Measurements from ENCODE around the gene TGM1. TPM values are rescaled to one million over a fixed set of nuclear protein-coding genes. Genes with fewer than 3 reads are reported as not detected.
A peak's percentile ranks its signal among the peaks of the same experiment; 100 is the strongest.

The TGM1 gene
- total RNA-seq, 1 donor = 1.1 TPM

DNA sequence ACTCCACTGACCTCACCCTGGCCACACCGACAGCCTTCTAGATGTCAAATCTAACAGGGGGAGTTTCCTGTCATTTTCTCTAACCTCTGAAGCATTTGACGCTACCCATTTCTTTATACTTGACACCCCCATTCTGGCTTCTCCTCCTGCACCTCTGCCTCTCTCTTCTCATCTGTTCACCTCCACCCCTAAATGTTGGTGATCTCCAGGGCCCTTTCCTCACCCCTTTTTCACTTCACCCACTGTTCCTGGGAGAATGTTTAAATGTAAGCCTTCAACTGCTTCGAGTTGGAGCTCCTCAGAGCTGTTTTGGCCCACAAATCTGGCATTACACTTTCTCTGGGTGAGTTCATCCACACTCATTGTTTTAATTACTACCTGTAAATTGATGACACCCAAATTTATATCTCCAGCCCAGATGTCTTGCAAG lies 8.9 kb upstream of the TGM1 start:
- no peak for DNase-seq (ENCODE audit: low read depth in 2 of 3, low spot score in 2 of 3)

DNA sequence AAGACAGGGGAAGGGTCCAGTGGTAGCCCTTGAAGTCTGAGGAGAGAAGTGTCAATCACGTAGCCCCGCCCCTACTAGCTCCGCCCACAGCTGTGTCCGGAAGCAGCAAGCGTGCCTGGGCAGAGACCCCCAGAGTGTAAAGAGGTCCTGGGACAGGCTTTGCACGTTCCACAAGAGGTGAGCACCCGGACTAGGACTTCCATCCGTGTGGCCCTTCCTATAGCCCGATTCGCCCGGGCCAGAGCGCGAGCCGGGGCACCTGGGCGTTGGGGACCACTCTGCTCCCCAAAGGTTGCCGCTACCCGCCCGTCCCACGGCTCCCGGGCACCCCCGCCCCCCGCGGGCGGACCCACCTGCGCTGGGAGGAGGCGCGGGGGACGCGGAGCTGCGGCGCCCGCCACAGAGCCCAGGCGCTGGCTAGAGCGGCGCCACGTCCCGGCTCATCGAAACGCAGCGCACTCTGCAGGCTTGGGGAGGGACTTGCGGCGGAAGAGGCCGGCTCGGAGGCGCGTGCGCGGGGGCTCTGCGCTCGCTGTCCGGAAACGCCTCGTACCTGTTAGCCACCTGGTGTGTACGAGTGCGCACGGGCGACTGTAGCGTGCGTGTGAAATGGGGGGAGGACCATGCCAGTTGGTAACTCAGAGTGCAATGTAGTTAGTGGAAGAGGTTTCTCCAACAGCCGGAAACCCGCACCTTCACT lies 8.3 kb upstream of the TGM1 start, which contains the start of gene RABGGTA:
TSS of gene RABGGTA (minus strand) at position 464 of the 700 bp plus-strand sequence. CDS start 482 bp downstream, outside the sequence.
- peak; percentile 87 to 95 (median 90) for DNase-seq (ENCODE audit: low read depth in 2 of 3, low spot score in 2 of 3)

GRCh38 chr14:24270537-24271133 lies 7.7 kb upstream of the TGM1 start:
- peak in 1 of 3 donors; percentile 32 for DNase-seq (ENCODE audit: low read depth in 2 of 3, low spot score in 2 of 3)

DNA sequence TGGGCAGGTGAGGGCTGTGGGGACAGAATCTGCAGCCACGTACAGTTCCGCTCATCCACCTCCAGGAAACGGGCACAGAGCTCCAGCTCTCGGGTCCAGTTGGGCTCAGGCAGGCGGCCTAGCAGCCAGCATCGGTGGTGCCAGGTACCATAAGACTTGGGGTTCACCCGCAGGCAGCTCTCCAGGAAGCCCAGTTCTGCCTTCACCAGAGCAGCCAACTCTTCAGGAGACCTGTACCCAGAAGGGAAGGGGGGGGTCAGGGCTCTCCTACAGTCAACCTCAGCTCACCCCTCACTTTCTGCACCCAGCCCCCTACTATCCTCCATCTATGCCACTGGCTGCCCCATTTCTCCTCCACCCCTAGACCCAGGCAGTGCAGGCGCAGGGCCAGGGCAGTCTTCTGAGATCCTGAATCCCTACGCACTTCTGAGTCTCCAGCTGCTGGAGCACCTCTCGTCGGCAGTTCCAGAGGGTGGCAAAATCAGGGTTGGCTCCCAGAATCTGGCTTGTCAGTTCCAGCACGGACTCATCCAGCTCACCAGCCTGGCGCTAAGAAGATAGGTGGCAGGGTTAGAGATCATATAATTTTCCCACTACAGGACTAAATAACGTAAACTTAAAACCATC lies 7.0 kb upstream of the TGM1 start:
- DNase-seq (ENCODE audit: low read depth in 2 of 3, low spot score in 2 of 3) = no peak

DNA sequence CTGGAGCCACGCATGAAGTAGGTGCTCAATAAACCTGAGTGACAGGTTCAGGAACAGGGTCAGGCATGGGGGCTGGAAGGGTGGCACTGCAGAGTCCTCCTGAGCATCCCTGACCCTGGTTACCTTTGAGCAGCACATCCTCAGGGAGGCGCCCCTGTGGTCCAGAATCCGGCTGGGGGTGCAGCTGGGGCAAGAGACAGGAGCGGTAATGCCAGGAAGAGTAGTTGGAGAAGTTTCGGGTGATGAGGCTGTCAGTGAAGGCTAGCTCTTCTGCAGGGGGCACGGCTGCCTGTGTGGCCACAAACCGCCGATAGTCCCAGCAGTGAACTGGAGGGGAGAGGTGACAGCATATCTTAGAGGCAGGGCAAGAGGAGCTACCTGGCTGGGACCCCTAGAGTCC lies 6.4 kb upstream of the TGM1 start:
- no peak for DNase-seq (ENCODE audit: low read depth in 2 of 3, low spot score in 2 of 3)

DNA sequence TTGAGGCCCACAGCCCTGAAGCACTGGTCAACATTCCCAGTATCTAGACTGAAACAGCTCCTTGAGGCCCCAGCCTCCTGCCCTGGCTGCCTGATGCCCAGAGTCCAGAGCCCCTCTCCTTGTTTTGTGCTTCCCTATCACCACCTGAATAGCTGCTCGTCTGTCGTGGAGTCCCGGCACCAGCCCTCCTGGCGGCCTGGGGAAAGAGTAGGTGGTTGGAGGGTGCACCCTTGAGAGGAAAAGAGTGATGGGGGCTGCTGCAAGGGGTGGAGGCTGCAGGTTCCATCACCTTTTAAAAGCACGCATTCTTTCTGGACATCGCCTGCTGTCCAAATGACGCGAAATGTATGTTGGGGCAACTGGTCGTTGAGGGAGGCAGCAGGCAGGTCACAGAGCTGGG lies 5.2 kb upstream of the TGM1 start:
- DNase-seq (ENCODE audit: low read depth in 2 of 3, low spot score in 2 of 3) = no peak

GRCh38 chr14:24267516-24267915 lies 4.5 kb upstream of the TGM1 start:
- no peak for DNase-seq (ENCODE audit: low read depth in 2 of 3, low spot score in 2 of 3)

GRCh38 chr14:24266344-24267244 lies 3.6 kb upstream of the TGM1 start:
- no peak for DNase-seq (ENCODE audit: low read depth in 2 of 3, low spot score in 2 of 3)

- no peak for DNase-seq (ENCODE audit: low read depth in 2 of 3, low spot score in 2 of 3)
These were observed 1.3 kb upstream of the TGM1 start for GRCh38 chr14:24264298-24264697.

DNA sequence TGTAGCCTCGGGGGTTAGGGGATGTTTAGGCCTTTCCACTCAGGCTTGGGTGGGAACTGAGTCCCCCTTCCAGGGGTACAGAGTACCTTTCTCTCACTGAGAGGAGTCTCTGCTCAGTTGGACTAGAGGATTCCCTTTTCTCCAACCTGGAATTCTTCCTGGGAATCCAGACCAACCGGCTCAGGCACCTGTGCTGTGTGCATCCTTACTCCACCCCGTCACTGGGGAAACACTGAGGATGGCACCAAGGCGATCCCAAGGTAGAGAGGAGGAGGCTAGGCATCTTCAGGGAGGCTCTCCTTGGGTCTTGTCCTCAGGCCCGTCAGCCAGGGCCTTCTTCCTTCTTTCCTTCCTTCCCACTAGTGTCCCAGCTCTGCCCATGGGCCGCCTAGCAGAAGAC lies 871 bp upstream of the TGM1 start:
- no peak for DNase-seq (ENCODE audit: low read depth in 2 of 3, low spot score in 2 of 3)

GRCh38 chr14:24261969-24262327 lies 1.0 kb downstream of the TGM1 start:
- DNase-seq (ENCODE audit: low read depth in 2 of 3, low spot score in 2 of 3) = no peak

GRCh38 chr14:24261256-24261968 lies 1.6 kb downstream of the TGM1 start:
- DNase-seq (ENCODE audit: low read depth in 2 of 3, low spot score in 2 of 3) = no peak

GRCh38 chr14:24260780-24261157 lies 2.2 kb downstream of the TGM1 start:
- no peak for DNase-seq (ENCODE audit: low read depth in 2 of 3, low spot score in 2 of 3)

- DNase-seq (ENCODE audit: low read depth in 2 of 3, low spot score in 2 of 3) = no peak
These were observed 2.8 kb downstream of the TGM1 start for GRCh38 chr14:24260026-24260779.

GRCh38 chr14:24259282-24260025 lies 3.5 kb downstream of the TGM1 start:
- DNase-seq (ENCODE audit: low read depth in 2 of 3, low spot score in 2 of 3) = no peak

GRCh38 chr14:24258548-24259265 lies 4.3 kb downstream of the TGM1 start:
- DNase-seq (ENCODE audit: low read depth in 2 of 3, low spot score in 2 of 3) = no peak

- DNase-seq (ENCODE audit: low read depth in 2 of 3, low spot score in 2 of 3) = no peak
These were observed 4.9 kb downstream of the TGM1 start for GRCh38 chr14:24258119-24258518.

- no peak for DNase-seq (ENCODE audit: low read depth in 2 of 3, low spot score in 2 of 3)
These were observed 6.0 kb downstream of the TGM1 start for GRCh38 chr14:24256960-24257359.
